OCI-LY7 (cell line): Measurements from ENCODE around the gene CLTCL1.

ENCODE experiments used
- CTCF ChIP-seq: fragments of 200-600 bp; sonication (generic); conservative IDR thresholded peaks from 2 replicates; pipeline ENCODE4 v1.5.1; 2014; ENCODE audit warnings: mild to moderate bottlenecking, antibody characterized with exemption, low read length, moderate library complexity, mixed read lengths
- EZH2phosphoT487 ChIP-seq: fragments of 200-600 bp; sonication (generic); IDR thresholded peaks from 2 replicates; pipeline ENCODE4 v1.6.1; 2018; ENCODE audit warnings: low read depth, borderline replicate concordance, mild to moderate bottlenecking, mixed run types, antibody characterized with exemption, low read length, moderate library complexity, mixed read lengths

- TF ChIP-seq CTCF (no peak), EZH2phosphoT487 (no peak)
Measured at GRCh38 chr22:19241593-19241906, 50.0 kb downstream of the CLTCL1 start.
